SK-N-MC (cell line): ENCODE measurements around the gene DAB2.

ENCODE experiments used
- DNase-seq: peaks from one replicate; pipeline ENCODE4 v3.0.0-alpha.2; 2011; ENCODE audit warnings: low read depth, low spot score
- H3K27ac ChIP-seq: fragments of 200-600 bp; sonication (generic); 2 replicates; pipeline ENCODE4 v1.5.1; 2016; ENCODE audit warnings: mixed run types
- H3K36me3 ChIP-seq: fragments of 200-600 bp; sonication (generic); 2 replicates; pipeline ENCODE4 v1.6.1; 2017; ENCODE audit warnings: antibody characterized with exemption, low read length, mixed read lengths; ENCODE audit not compliant: insufficient read depth
- H3K4me3 ChIP-seq: fragments of 200-600 bp; sonication (generic); 2 replicates; pipeline ENCODE4 v1.5.1; 2016
- H3K9ac ChIP-seq: fragments of 200-600 bp; sonication (generic); 2 replicates; pipeline ENCODE4 v1.8.0; 2017; ENCODE audit warnings: mixed run types, mixed read lengths; ENCODE audit not compliant: insufficient read length
- H3K9me3 ChIP-seq: fragments of 200-600 bp; sonication (generic); 2 replicates; pipeline ENCODE4 v1.6.1; 2017; ENCODE audit warnings: low read depth, mild to moderate bottlenecking, antibody characterized with exemption, low read length, moderate library complexity, mixed read lengths
- EZH2 ChIP-seq: fragments of 200-600 bp; sonication (generic); IDR thresholded peaks from one replicate; pipeline ENCODE4 v1.6.1; 2017; ENCODE audit warnings: antibody characterized with exemption
- FOXP2 ChIP-seq: optimal IDR thresholded peaks from 2 replicates; pipeline ENCODE3; 2011; ENCODE audit warnings: mild to moderate bottlenecking, moderate library complexity; ENCODE audit not compliant: insufficient read depth; ENCODE audit errors: extremely low read length, control extremely low read depth
- POLR2AphosphoS5 ChIP-seq: IDR thresholded peaks from 2 replicates; pipeline ENCODE4 v1.6.1; 2012; ENCODE audit warnings: mild to moderate bottlenecking, low read depth, low read length, borderline replicate concordance

DAB2 gene

DNA sequence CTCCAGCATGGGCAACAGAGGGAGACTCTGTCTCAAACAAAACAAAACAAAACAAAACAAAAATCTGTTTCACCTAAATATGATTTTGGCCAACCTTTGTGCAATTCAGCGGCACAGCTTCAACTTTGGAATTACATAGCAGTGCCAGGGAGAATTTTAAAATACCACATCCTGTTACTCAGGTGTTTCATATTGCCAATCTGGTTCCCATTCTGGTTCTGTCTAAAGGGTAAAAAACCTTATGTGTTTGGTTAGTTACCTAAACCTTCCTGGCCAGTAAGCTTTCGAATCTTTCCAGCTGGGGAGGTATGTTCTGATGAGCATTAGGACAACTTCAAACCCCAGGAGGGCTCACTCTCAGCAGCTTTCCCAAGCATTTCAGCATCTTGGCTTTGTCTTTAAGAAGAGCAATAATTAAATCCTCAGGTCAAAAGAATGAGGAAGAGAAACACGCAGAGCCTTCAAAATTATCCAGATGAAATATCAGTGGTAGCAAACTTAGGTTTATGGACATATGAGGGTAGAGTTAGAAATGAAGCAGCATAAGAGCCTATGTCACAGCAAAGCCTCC, 2.7 kb downstream of the DAB2 start:
- TF ChIP-seq EZH2 (no peak), FOXP2 (no peak), POLR2AphosphoS5 (no peak)
- no peak for DNase-seq
- no peak overlapping the region for H3K9ac ChIP-seq
- H3K9me3 ChIP-seq: no peaks in the 10 kb centered on the region
- no peaks in the 10 kb centered on the region for H3K36me3 ChIP-seq
- H3K27ac ChIP-seq: no peak overlapping the region
- H3K4me3 ChIP-seq: no peak overlapping the region

GRCh38 chr5:39420482-39421145, 4.2 kb downstream of the DAB2 start:
- TF ChIP-seq EZH2 (no peak), FOXP2 (no peak), POLR2AphosphoS5 (no peak)
- no peak overlapping the region for H3K27ac ChIP-seq
- no peaks in the 10 kb centered on the region for H3K9me3 ChIP-seq
- H3K4me3 ChIP-seq: no peak overlapping the region
- H3K9ac ChIP-seq: no peak overlapping the region
- no peaks in the 10 kb centered on the region for H3K36me3 ChIP-seq
- DNase-seq: no peak

DNA sequence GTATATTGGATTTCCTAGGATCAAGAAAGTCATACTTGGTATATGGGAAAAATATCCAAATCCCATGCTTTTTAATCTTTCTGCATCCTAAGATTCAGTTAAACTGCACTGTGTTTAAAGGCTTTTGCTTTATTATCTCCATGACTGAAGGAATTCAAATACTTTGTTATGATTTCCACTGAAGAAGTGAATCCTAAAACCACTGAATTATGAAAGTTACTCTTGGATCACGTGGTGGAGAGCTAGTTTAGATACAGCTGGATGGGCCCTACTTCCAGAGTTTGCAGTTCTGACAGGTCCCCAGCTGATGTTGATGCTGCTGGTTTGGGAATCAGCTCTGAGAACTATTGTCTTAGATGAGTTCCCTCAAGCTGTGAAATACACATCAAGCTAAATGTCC, 5.0 kb downstream of the DAB2 start:
- DNase-seq: no peak
- no peak overlapping the region for H3K27ac ChIP-seq
- no peak overlapping the region for H3K4me3 ChIP-seq

DNA sequence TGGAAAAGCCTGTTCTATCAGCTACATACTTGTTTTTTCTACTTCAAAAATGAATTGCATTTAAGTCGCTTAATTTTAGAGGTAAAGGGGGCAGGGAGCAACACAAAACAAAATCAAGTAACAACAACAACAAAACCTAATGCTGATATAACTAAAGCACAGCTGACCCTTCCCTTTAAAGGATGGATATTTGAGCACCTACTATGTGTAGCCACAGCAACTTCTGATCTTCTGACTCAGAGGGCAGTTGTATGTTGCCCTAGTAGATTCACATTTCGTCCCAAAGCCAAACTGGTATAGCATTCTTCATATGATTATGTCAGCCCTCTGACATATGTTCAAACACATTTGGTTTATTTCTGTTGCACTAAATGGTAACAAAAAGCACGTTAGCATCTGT, 6.8 kb downstream of the DAB2 start:
- H3K36me3 ChIP-seq: no peaks in the 10 kb centered on the region
- TF ChIP-seq EZH2 (no peak), FOXP2 (no peak), POLR2AphosphoS5 (no peak)
- no peak for DNase-seq
- no peaks in the 10 kb centered on the region for H3K9me3 ChIP-seq
- no peak overlapping the region for H3K9ac ChIP-seq
- no peak overlapping the region for H3K27ac ChIP-seq
- H3K4me3 ChIP-seq: no peak overlapping the region

More for the DNA sequence above, 5.0 kb downstream of the DAB2 start:
- Histone ChIP-seq H3K9ac (no peak overlapping the region), H3K36me3 (no peaks in the 10 kb centered on the region), H3K9me3 (no peaks in the 10 kb centered on the region)
- TF ChIP-seq EZH2 (no peak), FOXP2 (no peak), POLR2AphosphoS5 (no peak)

GRCh38 chr5:39415201-39415600, 9.6 kb downstream of the DAB2 start:
- Histone ChIP-seq H3K4me3 (no peak overlapping the region), H3K27ac (no peak overlapping the region), H3K9me3 (no peaks in the 10 kb centered on the region), H3K9ac (no peak overlapping the region), H3K36me3 (no peaks in the 10 kb centered on the region)
- TF ChIP-seq EZH2: no peak
- TF ChIP-seq POLR2AphosphoS5: no peak
- no peak for TF ChIP-seq FOXP2
- no peak for DNase-seq

- Histone ChIP-seq H3K4me3 (no peak overlapping the region), H3K9me3 (no peaks in the 10 kb centered on the region), H3K27ac (no peak overlapping the region), H3K9ac (no peak overlapping the region), H3K36me3 (no peaks in the 10 kb centered on the region)
- TF ChIP-seq POLR2AphosphoS5: no peak
- TF ChIP-seq FOXP2: no peak
- TF ChIP-seq EZH2: no peak
- DNase-seq: no peak
Measured at GRCh38 chr5:39414426-39414825, 10.4 kb downstream of the DAB2 start.

GRCh38 chr5:39413771-39414170, 11.0 kb downstream of the DAB2 start:
- Histone ChIP-seq H3K36me3 (no peaks in the 10 kb centered on the region), H3K9ac (no peak overlapping the region), H3K4me3 (no peak overlapping the region), H3K9me3 (no peaks in the 10 kb centered on the region), H3K27ac (no peak overlapping the region)
- no peak for DNase-seq
- TF ChIP-seq FOXP2 (no peak), POLR2AphosphoS5 (no peak), EZH2 (no peak)

DNA sequence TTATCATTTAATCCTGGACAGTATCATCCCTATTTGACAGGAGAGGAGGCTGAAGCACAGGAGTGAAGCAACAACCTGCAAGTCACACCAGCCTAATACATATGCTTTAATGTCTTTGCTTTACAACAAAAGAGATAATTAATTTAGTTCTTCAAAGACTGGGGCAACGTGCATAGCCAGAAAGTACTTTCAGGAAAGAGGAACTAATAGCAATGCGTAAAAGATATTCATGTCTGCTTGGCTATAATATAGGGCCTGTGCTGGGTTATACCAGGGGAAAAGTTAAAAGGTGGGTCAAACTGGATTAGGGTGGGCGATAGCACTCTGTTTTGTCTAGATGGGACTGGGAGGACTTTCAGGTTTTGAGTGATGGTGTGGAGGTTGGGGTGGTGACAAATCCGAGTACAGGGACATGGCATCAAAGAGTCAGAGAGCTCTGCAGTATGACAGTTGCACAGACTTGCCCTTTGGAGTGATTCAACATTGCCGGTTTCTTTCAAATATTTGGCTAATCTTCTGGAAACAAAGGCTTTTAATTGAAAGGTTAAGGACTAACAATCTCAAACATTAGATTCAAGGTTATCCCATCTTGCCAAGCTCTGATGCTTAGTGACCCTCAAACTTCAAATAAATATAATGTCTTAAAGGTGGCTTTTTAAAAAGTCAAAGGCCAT, 11.9 kb downstream of the DAB2 start:
- Histone ChIP-seq H3K4me3 (no peak overlapping the region), H3K27ac (no peak overlapping the region), H3K36me3 (no peaks in the 10 kb centered on the region), H3K9ac (no peak overlapping the region), H3K9me3 (no peaks in the 10 kb centered on the region)
- TF ChIP-seq FOXP2 (no peak), POLR2AphosphoS5 (no peak), EZH2 (no peak)
- no peak for DNase-seq
